HG02759 (cell line): Measurements from ENCODE around the gene HLA-E.
"Not testable (repeated sequence)": the region's sequence is repeated elsewhere in the genome, so short reads cannot be mapped to it uniquely, and the experiment has no call there.

Experiments used
- ATAC-seq: cut with Tn5 transposase; IDR thresholded peaks from one replicate; pipeline ENCODE4 v1.9.1; 2021; ENCODE audit warnings: mild to moderate bottlenecking, moderate library complexity; ENCODE audit not compliant: unreplicated experiment

HLA-E gene

DNA sequence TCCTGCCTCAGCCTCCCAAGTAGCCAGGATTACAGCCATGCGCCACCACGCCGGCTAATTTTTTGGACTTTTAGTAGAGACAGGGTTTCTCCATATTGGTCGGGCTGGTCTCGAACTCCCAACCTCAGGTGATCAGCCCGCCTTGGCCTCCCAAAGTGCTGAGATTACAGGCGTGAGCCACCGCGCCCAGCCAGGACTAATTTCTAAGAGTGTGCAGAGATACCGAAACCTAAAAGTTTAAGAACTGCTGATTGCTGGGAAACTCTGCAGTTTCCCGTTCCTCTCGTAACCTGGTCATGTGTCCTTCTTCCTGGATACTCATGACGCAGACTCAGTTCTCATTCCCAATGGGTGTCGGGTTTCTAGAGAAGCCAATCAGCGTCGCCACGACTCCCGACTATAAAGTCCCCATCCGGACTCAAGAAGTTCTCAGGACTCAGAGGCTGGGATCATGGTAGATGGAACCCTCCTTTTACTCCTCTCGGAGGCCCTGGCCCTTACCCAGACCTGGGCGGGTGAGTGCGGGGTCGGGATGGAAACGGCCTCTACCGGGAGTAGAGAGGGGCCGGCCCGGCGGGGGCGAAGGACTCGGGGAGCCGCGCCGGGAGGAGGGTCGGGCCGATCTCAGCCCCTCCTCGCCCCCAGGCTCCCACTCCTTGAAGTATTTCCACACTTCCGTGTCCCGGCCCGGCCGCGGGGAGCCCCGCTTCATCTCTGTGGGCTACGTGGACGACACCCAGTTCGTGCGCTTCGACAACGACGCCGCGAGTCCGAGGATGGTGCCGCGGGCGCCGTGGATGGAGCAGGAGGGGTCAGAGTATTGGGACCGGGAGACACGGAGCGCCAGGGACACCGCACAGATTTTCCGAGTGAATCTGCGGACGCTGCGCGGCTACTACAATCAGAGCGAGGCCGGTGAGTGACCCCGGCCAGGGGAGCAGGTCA is at the start of gene HLA-E:
HLA-E (plus strand) TSS at position 429 of the 945 bp plus-strand sequence; CDS start at position 452, 23 bp downstream.
- peak; percentile 89 for ATAC-seq

DNA sequence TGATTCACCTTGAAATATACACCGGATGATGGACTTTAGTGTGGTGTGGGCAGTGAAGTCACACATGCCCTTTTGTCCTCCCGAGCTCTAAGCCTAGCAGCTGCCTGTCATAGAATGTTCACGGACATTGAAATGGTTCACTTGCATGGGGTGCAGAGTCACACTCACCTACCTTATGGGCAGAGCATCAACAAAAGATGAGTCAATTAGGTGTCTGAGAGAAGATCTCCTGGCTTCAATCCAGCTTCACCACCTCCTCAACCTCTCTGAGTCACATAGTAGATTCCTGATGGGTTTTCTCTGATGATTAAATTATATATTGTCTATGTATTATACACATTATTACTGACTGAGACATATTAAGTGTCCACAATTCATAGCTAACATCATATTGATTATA is 48.1 kb upstream of the HLA-E start:
- no peak for ATAC-seq

DNA sequence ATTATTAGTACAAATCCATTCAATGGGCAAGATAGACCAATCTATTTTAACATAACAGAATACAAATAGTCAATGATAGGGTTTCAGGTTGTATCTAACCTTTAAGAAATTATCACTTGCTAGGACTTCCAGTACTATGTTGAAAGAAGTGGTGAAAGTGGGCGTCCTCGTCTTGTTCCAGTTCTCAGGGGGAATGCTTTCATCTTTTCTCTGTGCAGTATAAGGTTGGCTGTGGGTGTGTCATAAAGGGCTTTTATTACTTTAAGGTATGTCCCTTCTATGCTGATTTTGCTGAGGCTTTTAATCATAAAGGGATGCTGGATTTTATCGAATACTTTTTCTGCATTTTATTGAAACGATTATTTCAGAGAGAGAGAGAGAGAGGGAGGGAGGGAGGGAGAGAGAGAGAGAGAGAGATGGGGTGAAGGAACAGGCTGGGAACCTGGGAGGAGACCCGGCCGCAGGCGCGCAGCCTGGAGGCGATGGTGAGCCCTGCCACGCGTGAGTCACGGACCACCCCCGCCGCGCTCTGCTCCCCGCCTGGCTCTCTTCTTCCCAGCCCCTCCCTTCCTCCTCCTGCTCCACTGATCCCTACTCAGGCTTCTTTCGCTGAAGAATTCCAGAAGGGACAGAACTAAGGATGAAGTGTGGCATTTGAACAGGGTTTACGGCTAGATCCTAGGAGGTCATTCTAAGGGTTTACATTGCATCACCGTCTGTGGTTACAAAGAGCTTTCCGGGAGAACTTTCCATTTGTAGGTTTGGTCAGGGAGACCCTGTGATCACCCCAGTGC is 45.5 kb upstream of the HLA-E start:
- no peak for ATAC-seq

DNA sequence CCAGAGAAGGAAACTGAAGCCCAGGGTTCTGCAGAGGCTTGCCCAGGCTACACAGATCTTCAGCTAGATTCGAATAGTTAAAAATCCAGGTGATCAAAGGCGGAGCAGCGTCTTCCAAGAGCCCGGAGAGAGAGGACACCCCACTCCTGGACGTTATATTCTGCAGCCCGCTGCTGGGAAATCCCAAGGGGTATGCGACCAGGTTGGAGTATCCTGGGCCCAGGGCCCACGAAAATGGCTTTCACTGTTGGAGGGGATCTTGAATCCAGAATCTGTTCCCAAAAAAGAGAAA is 44.9 kb upstream of the HLA-E start:
- ATAC-seq, result no peak

DNA sequence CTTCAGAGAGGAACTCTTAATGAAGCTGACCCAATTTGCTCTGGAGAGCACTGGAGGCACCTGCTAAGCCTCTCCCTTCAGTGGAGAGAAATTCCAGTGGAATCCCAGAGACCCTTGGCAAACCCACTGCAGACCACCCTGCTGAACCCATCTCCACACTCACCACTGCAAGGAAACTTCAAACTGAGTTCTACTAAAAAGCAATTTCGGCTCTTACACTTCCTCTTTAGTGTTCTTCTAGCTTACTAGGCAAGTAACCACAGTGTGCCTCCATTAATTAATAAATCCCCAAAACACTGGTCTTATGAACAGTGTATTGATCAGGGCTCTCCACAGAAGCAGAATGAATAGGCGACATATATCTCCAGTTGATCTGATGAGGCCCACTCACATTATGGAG is 43.0 kb upstream of the HLA-E start:
- no peak for ATAC-seq

DNA sequence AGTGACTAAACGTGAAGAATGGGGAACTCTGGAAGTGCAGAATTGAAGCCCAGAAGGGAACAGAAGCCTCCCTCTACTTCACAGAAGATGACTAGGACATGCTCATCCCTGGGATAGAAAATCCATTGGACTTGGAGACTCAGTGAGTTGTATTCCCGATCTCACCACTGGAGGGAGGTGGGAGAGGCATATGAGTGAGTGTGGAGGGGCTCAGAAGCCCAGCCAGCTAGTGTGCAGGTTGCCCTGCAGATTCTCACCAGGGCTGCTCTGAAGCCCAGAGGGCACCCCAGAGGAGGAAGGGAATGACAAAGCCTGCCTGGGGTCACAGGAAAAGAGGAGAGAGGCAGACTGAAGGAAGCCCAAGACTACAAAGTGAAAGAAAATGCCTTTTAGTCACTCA is 42.1 kb upstream of the HLA-E start:
- ATAC-seq, result no peak

DNA sequence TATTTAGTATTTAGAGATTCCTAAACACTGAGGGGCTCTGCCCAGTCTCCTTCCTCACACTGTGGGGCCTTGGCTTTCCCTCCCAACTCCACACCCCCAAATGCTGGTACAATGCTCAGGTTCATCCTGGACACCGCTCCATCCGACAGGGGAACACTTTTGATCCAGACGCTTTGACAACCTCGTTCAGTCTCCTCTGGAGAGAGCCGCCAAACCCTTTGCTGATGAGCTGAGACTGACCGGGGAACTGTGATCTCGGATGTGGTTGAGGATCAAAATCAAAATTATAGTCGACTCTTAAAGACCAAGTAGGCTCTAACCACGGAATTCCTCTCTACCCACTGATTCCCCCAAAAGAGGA is 38.8 kb upstream of the HLA-E start:
- ATAC-seq, result no peak

DNA sequence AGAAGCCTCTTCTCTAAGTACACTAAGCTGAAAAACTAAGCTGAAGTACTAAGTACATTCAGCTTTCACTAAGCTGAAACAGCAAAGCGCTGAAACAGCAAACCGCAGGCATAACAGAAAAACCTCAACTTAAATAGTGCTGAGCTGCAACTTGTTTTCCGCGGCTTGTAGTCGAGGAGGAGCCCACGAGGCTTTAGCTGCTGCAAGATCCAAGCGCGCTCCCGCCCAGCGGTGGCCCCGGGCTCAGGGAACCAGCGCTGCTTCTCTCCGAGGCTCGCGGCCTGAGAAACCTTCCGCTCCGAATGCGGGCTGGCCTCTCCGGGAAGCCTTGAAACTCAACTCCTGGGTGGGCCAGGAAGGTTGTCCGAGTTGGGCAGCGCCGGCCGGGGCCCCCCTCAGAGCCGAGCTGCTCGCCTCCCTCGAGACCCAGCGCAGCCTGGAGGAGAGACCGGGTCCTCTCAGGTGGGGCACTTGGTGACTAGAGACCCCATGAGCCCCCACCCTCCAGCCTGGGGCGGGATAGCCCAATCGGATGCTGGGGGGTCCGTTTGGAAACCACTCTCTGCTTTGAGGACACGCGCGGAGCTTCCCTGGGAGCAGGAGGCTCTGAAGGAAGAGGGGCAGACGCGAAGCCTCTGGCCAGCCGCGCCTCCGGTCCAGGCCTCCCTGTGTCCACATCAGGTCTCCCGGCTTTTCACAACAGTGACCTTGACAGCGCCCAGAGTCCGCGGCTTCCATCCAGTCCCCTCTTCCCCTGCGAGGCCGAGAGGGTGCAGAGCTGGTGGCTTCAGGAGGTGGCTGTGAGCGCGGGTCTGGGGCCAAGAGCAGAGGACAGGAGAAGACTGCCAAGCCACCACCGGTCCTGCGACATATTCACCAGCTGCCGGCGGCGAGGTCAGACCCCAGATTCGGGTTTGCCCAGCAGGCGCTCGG is 38.1 kb upstream of the HLA-E start:
- no peak for ATAC-seq

DNA sequence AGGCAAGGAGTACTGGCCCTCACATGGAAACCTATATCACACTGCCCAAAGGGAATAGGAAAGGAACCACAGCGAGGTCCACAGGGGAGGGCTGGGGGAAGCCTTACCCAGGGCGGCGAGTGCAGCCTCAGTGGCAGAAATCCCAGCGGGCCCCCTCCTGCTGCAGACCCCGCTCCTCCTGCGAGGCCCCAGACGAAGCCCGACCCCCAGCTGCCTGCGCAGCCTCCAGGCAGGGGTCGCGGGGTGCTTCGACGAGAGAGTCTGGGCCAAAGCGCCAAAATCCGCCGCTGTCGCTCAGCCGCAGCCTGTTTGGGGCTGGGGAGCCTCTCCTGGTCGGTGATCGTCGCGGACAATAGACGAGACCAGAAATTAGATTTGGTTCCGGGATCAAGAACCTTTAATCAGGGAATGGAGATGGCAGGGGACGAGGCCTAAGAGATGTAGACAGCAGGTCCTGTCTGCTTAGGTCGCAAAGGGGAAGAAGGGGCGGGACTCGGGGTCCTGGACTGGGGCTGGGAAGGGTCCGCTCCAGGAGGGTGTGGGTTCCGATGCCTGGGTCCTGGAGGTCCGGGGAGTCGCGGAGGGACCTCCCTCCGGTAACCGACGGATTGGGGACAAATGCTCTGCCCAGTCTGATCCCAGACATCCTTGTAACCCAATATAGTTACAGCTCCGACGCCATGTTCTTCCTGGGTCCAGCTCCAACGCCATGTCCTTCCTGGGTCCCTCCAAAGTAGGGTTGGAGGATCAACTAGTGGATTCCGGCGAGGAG is 36.4 kb upstream of the HLA-E start:
- no peak for ATAC-seq

DNA sequence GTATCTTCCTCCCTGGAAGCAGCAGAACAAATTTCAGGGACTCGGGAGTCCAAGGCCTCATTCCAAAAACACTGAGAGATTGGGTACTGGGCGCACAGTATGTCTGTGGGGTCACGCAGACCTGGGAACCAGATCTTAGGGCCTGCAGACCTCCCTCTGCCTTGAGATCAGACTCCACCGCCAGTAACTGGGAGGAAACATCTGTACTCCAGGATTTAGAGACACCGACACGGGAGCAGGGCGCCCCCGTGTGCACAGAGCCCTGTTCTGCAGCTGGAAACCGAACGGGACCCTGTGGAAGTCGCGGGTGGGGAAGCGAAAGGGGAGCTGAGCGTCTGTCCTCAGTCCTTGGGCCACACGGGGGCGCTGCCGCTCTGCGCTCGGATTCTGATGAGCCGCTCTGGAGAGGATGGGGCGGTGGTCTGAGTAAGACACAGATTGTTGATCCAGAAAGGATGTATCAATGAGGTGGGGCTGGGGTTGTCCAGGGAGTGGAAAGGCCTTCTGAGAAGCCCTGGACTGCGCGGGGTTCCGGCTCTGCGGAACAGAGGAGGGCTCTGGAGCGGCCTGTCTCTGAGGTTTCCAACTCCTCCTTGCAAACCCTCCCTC is 35.7 kb upstream of the HLA-E start:
- ATAC-seq, result peak; percentile 63

DNA sequence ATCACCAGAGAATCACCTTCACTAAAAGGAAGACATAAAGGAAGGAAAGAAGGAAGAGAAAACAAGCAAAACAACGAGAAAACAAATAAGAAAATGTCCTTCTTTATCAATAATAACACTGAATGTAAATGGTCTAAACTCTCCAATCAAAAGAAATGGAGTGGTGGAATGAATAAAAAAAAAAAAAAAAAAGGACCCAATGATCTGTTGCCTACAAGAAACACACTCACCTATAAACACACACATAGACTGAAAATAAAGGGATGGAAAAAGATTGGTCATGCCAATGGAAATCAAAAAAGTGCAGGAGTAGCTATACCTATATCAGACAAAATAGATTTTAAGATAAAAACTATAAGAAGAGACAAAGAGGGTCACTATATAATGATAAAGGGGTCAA is 30.2 kb upstream of the HLA-E start:
- ATAC-seq, result no peak

DNA sequence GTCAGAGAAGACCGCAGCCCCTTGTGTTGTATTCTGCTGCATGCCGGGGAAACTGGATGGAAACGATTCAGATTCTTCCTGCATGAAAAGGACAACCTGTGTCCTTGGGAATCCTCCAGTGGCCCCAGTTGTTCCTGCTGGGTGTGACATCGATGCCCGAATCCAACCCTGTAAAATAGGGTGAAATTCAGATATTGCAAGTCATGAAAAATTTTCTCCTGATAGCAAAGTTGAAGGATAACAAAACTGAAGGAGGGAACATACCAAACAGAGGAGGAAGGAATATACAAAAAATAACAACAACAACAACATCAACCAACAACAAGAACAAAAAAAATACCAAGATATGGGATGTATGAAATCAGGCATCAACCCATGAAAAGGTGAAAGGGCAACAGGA is 28.3 kb upstream of the HLA-E start:
- no peak for ATAC-seq

DNA sequence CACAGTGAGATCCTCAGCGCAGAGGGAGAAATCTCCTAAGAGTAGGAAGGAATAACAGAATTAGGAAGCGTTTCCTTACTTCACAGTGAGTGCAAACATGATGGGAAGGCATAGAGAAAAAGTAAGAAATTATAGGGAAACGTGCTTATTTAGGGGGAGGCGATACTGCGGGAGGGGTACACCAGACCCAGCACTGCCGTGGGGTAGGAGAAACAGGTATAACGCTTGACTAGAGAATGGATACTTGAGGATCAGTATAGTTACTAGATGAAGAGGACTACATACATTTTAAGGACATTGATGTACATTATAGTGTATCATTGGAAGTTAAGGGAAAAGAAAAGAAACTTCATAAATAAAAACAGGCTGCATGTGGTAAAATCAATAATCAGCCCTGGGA is 26.8 kb upstream of the HLA-E start:
- no peak for ATAC-seq

DNA sequence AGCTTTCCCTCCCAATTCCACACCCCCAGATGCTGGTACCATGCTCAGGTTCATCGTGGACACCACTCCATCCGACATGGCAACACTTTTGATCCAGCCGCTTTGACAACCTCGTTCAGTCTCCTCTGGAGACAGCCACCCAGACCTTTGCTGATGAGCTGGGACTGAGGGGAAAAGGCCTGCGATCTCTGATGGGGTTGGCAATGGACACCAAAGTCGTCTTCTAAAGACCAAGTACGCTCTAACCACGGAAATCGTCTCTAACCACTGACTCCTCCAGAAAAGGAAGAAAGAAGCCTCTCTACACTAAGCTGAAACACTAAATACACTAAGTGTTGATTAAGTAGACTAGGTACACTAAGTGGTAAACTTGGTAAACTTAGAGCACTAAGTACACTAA is 26.1 kb upstream of the HLA-E start:
- ATAC-seq, result no peak

DNA sequence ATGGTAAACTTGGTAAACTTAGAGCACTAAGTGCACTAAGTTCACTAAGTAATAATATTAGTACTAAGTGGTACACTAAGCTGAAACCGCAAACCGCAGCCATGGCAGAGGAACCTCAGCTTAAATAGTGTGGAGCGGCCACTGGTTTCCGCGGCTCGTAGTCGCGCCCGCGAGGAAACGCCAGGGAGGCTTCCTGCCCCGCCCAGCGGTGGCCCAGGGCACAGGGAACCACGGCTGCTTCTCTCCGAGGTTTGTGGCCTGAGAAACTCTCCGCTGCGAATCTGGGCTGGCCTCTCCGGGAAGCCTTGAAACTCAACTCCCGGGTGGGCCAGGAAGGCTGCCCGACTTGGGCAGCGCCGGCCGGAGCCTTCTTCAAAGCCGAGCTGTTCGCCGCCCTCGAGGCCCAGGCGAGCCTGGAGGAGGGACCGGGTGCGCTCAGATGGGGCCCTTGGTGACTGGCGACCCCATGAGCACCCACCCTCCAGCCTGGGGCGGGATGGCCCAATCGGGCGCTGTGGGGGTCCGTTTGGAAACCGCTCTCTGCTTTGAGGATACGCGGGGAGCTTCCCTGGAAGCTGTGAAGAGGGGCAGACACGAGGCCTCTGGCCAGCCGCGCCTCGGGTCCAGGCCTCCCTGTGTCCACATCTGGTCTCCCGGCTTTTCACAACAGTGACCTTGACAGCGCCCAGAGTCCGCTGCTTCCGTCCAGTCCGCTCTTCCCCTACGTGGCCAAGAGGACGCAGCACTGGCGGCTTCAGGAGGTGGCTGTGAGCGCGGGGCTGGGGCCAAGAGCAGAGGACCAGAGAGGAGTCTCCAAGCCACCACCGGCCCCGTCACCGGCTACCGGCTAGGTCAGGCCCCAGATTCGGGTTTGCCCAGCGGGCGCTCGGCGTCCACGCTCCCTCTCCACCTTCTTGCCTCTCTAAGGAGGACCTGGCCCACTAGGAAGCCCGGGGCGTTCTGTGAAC is 25.4 kb upstream of the HLA-E start:
- no peak for ATAC-seq

DNA sequence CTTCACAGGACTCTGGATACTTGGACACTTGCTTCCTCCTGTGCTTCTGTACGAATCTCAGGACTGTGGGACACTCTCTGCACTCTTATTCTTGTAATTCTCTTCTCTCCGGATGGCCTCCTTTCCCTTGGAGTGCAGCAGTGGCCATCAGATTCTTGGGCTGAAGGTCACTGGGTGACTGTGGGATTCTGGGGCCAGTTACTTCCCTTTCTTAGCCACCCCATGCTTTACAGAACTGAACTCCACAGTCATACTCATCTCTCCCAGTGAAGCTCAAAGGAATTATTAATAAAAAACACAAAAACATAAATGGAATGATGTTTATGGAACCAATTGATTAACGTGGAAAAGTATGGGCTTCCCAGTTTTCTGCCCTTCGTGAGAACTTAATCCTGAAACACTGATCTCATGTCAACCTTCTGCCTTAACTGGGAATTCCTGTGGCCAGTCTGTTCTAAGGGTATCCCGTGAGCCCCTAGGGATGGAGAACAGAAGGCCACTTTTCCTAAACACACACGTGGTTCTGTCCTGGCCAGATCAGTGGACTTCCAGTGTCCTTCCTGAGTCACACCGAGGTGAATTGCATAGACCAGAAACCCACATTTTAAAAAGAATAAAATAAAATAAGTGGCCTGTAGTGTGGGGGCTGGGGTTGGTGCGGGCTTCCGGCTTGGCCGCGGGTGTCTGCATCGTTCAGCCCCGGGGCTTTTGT is 23.6 kb upstream of the HLA-E start:
- ATAC-seq, result no peak

DNA sequence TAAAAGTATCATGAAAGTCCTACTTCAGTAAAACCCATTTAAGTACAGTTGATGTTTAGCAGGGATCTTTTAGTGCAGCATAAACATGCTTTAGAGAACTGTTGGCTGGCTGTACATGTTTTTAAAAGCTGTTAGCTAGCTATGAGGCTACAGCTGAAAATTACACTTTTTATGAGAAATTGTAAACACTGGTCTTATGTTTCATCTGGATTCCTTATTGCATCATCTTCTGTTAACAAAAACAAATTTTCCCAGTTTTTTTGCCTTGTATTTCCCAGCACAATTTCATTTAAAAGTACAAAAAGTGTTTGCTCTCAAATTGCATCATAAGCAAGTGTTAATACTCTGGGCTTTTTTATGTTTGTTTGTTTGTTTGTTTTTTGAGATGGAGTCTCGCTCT is 18.3 kb upstream of the HLA-E start:
- no peak for ATAC-seq

DNA sequence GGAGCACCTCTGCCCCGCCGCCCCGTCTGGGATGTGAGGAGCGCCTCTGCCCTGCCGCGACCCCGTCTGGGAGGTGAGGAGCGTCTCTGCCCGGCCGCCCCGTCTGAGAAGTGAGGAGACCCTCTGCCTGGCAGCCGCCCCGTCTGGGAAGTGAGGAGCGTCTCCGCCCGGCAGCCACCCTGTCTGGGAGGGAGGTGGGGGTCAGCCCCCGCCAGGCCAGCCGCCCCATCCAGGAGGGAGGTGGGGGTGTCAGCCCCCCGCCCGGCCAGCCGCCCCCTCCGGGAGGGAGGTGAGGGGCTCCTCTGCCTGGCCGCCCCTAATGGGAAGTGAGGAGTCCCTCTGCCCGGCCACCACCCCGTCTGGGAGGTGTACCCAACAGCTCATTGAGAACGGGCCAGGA is 14.2 kb upstream of the HLA-E start:
- ATAC-seq, result not testable (repeated sequence)
